RPMI7951 (cell line): ENCODE results near the gene STMN3. TPM values are rescaled to one million over a fixed set of nuclear protein-coding genes. Genes with fewer than 3 reads are reported as not detected.
"Not testable (repeated sequence)": the region's sequence is repeated elsewhere in the genome, so short reads cannot be mapped to it uniquely, and the experiment has no call there.

Source experiments
- DNase-seq: peaks from one replicate; pipeline ENCODE4 v3.0.0-alpha.2; 2012; ENCODE audit warnings: low read depth
- total RNA-seq: library from RNA; depleted of rRNA; stranded (reverse); fragments of >200 nt; shearing (Covaris generic); gene quantifications from 2 replicates; pipeline ENCODE4 v1.2.3, GENCODE V29; 2014

The STMN3 gene
- total RNA-seq, 1 experiment from 2014 or later, result 75.3 TPM

DNA sequence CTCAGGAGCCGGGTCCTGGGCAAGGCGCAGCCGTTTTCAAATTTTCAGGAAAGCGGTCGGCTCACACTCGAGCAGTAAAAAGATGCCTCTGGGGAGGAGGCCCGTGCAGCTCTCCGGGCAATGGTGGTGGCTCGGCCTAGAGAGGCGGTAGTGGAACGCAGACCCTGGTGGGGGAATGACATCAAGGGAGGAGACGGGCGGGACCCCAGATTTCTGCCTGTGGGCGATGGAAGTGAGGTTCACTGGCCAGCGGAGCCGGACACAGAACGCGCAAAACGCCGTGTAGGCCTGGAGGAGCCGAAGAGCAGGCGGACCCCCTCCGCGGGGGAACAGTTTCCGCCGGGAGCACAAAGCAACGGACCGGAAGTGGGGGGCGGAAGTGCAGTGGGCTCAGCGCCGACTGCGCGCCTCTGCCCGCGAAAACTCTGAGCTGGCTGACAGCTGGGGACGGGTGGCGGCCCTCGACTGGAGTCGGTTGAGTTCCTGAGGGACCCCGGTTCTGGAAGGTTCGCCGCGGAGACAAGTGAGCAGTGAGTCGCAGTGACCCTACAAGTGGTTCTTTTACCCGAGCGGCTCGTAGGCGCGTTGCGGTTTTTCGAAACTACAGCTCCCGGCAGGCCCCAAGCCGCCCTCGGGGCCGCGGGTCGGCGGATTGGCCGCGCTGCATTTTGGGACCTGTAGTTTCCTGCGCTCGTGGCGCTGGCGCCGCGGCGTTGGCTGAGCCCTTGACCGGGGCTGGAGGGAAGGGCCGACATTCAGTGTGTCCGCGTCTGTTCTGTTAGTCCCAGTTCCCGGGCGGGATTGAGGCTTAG, 4.9 kb upstream of the STMN3 start, which contains the start of gene RTEL1:
TSS of gene RTEL1 (plus strand) at position 376 of the 812 bp plus-strand sequence. CDS start 1,091 bp downstream, outside the sequence.
- DNase-seq, result peak; percentile 95

GRCh38 chr20:63657260-63657936, 4.2 kb upstream of the STMN3 start:
- peak; percentile 40 for DNase-seq

DNA sequence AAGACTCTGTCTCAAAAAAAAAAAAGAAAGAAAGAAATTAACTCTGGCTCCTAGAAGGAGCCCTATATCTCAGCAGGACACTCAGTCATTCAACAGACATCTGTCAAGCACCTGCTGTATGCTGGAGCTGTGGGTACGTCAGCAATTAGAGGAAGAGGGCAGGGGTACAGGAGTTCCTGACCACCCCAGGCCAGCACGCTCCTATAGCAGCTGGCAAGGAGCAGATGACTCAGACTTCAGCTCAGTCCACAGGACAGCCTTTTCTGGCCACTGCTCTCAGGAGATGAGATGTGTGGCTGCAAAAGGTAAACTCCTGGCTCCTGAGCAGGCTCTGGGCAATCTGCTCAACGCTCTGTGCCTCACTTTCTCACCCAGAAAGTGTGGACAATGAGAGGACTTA, 3.2 kb upstream of the STMN3 start:
- DNase-seq, result peak; percentile 66

- no peak for DNase-seq
Observed at GRCh38 chr20:63655249-63655648, 2.0 kb upstream of the STMN3 start.

DNA sequence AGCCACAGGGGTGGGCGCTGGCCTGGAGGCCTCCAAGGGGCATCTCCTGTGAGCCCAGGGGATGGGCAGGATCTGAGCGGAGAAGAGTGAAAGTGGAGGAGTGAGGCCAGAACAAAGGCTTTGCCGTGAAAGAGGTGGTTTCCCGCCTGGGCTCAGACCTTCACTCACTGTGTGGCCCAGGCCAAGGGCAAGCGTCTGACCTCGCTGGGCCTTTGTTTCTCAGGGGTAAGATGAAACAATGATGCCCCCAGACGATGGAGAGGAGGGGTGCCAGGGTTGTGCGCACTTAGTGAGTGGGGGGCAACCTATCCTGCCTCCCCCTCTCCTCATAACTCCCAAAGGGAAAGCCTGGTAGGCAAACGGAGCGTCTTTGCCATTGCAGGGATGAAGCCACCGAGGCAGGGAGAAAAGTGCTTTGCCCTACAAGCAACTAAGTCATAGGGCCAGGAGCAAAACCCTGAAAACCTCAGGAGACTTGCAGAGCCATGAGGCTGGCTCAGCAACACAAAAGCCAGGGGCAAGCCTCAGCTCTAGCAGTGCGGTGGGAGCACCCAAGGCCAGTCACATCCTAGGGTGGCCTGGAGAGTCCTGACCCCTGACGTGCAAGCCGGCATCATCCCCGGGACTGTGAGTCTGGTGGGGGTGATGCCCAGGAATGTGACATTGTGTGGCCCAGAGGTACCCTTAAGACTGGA, 897 bp upstream of the STMN3 start:
- no peak for DNase-seq

DNA sequence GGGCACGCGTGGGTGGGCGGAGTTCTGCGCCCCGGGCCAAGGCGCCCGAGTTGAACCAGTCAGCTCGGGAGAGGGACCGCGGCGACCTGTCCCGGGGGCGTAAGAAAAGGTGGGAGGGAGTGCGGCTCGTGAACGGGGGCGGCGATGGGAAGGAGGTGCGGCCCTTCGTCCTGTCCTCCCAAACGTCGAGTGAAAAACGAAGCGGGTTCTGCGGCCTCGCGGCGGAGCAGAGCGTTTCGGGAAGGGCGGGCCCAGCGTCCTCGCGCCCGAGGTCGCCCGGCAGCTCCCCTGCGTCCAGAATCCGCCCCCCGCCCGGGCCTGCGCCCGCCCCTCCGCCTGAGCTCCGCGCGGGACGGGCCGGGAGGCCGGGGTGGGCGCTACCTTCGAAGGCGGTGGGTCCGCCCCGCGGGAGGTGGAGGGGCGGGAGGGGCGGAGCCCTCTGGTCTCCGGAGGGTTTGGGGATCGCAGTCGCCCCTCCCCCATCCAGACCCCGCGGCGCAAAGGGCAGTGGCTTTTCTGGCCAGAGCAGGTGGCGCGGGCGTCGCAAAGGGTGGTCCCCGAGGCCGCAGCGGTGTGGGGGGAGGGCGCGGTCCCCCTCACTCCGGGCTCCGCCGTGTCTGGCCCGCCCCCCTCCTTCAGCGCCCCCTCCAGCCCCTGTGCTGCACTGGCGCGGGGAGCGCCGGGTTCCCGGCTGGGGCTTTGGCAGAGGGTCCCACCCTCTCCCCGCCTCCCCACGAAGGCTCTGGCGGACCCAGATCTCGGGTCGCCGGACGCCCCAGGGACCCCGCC, 838 bp downstream of the STMN3 start:
- peak; percentile 58 for DNase-seq

DNA sequence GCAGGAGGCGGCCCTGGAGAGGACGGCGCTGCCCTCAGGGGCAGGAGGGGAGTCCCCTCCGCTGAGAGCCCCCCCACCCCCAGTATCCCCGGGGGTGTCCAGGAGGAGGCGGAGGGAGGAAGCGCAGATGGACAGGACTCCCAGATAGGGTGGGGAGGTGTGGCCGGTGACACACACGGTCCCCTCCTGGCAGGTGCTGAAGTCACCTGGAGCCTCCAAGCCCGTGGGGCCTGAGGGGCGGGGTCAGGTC, 1.4 kb downstream of the STMN3 start:
- DNase-seq, result no peak

- DNase-seq, result not testable (repeated sequence)
Observed at GRCh38 chr20:63650486-63650885, 2.7 kb downstream of the STMN3 start.

DNA sequence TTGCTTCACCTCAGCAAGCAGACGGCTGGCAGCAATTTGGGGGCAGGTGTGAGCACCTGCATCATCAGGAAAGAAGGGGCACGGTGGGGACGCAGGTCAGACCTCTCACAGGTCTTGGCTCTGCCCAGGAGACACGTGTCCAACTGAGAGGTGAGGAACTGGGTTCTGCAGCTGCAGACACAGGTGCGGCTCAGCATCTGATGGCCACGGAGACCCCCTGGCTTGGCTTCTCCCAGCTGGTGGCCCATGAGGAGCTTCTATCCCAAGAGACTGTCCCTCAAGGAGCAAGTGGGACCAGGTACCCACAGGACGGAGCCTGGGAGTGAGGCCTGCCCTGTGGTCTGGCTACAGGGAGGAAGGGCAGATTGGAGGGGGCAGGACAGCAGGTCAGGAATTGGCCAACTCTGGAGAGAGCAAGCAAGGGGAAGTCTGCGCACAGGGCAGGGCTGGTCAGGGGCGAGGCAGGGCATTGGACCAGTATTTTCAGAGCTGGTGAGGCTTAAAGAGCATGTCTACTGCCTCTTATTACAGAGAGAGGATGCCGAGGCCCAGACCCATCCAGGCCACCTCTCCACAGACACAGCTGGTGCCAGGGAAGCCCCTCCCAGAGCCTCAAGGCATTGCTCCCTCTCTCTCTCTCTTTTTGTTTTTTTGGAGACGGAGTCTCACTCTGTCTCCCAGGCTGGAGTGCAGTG, 4.2 kb downstream of the STMN3 start:
- DNase-seq, result no peak

DNA sequence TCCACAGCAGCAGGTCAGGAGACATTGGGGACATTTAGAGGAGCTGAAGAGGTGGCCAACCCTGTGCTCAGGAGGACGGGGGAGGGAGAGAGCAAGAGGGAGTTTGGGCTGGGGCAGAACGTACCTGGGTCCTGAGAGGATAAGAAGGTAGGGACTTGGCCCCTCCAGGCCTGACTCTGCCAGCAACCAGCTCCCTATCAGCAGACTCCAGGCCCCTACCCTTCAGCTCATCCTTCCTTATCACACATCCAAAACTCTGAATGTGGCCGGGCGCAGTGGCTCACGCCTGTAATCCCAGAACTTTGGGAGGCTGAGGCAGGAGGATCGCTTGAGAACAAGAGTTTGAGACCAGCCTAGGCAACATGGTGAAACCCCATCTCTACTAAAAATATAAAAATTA, 5.0 kb downstream of the STMN3 start:
- no peak for DNase-seq

- no peak for DNase-seq
Observed at GRCh38 chr20:63645218-63645617, 8.0 kb downstream of the STMN3 start.

- DNase-seq, result no peak
Observed at GRCh38 chr20:63643946-63644345, 9.3 kb downstream of the STMN3 start.

GRCh38 chr20:63643499-63643898, 9.7 kb downstream of the STMN3 start:
- DNase-seq, result no peak

DNA sequence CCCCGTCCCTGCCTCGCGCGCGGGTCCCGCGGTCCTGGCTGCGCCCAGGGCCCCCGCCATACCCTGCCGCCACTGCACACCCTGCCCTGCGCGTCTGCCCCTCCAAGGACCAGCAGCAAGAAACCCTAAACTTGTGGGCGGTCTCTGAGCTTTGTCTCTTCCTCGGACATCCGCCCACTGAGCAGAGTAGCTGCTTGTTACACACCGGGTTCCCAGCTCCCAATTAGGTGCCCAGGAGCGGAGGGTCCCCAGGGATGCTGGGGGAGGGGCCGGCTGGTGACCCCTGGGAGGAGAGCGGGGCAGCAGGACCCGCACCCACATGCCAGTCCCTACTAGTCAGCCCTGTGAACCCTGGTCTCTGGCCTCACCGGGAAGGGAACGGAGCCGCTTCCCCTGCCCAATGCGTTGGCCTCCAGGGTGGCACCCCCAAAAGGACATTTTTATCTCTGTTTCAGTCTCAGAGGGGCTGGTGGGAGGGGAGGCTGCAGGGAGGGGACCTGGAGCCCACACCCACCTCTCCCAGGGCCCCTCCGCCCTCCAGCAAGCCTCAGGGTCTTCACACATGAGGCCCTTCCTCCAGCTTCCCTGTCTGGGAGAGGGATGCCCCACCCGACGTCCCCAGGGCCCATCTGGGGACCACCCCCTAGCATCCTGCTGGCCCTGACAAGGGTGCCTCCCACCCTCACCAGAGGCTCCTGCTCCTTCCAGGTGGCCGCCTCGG, 10.5 kb downstream of the STMN3 start:
- DNase-seq, result peak; percentile 39

- peak; percentile 70 for DNase-seq
Observed at GRCh38 chr20:63641792-63642523, 11.3 kb downstream of the STMN3 start.

GRCh38 chr20:63641146-63641791, 12.0 kb downstream of the STMN3 start:
- no peak for DNase-seq

DNA sequence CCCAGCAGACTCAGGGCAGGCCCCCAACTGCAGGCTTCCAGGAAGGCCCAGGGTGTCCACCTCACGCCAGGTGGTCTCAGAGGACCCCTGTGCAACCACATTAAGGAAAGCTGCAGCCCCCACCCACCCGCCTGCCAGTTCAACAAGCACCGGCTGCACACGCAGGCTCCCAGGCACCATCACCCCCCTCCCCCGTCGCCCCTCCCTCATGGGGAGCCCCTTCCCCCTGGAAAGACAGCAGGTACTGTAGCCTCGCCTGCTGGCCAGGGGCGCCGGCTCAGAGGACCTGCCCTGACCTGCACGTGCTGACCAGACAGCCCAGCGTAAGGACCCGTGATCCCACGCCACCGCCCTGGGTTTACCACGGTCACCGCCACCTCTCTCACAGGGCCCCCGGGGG, 12.5 kb downstream of the STMN3 start:
- DNase-seq, result not testable (repeated sequence)

- DNase-seq, result no peak
Observed at GRCh38 chr20:63640086-63640485, 13.1 kb downstream of the STMN3 start.
